Breast epithelium (tissue), 3 donors: ENCODE results near the gene HGD.

Experiments used
- POLR2A ChIP-seq: fragments of 450-650 bp; IDR thresholded peaks from one replicate; pipeline ENCODE4 v1.6.1; 2016; ENCODE audit warnings: antibody characterized with exemption, mild to moderate bottlenecking, moderate library complexity
- POLR2AphosphoS5 ChIP-seq, 3 donors: sonication (generic); formaldehyde crosslinking; IDR thresholded peaks; one replicate each; pipeline ENCODE4 v1.6.1; 2017; ENCODE audit warnings: antibody characterized with exemption in 3 of 3

- no peak for TF ChIP-seq POLR2AphosphoS5 (IDR thresholded peaks at IDR 0.05)
- no peak for TF ChIP-seq POLR2A
Observed at GRCh38 chr3:120693439-120694171, 11.6 kb upstream of the HGD start.
